ENCODE data around the gene SEBOX. TPM values are rescaled to one million over a fixed set of nuclear protein-coding genes. Genes with fewer than 3 reads are reported as not detected.

SEBOX gene
- total and polyA plus RNA-seq, 2 of the 8 experiments (the other 6 are each of a cell fraction or from before 2014, with no cell fraction given), result not detected

GRCh38 chr17:28330671-28331070 is 34.3 kb downstream of the SEBOX start:
- Histone ChIP-seq H3K36me3 (ENCODE audit: control insufficient read depth in 2 of 4, insufficient read depth in 4 of 4, low read length in 3 of 4) (peaks cover 10 to 37% (median 29%) of the 10 kb centered on the region in 4 experiments), H3K56ac (replicated peaks; ENCODE audit: insufficient read length, low read depth, low read length) (no peak overlapping the region), H3K4me3 (ENCODE audit: extremely low read depth in 1 of 4, insufficient read depth in 2 of 4, low read depth in 3 of 4, low read length in 4 of 4) (no peak overlapping the region), H3K27me3 (replicated peaks in 1 of 4; ENCODE audit: control insufficient read depth in 3 of 4, extremely low read depth in 1 of 4, insufficient read depth in 3 of 4, low read length in 3 of 4) (no peaks in the 10 kb centered on the region), H3K79me2 (ENCODE audit: control insufficient read depth in 1 of 2, insufficient read depth in 2 of 2, low read length in 2 of 2) (peaks cover 0 to 16% of the 10 kb centered on the region in 2 experiments; a peak in 3 of 4 replicates), H2AFZ (ENCODE audit: low read length) (no peak overlapping the region), H4K5ac (ENCODE audit: insufficient read length, low read depth, low read length) (no peak overlapping the region), H3K23me2 (ENCODE audit: low read depth, low read length) (peaks cover 4% of the 10 kb centered on the region; the same call in 1 of the 2 replicates), H3K9ac (replicated peaks in 1 of 4; ENCODE audit: extremely low read depth in 1 of 4, low read depth in 3 of 4, low read length in 3 of 4) (no peak overlapping the region), H4K91ac (replicated peaks; ENCODE audit: insufficient read length, low read length) (no peak overlapping the region), H3K9me3 (ENCODE audit: insufficient read depth in 2 of 2, low read depth in 1 of 2, low read length in 1 of 2) (no peaks in the 10 kb centered on the region), H3K4me1 (replicated peaks in 1 of 4; ENCODE audit: control insufficient read depth in 3 of 4, insufficient read depth in 4 of 4, low read length in 3 of 4) (peaks cover 0 to 4% (median 2%) of the 10 kb centered on the region in 4 experiments; a peak in 4 of 7 replicates), H2AK5ac (ENCODE audit: low read depth, low read length) (no peak overlapping the region), H3K4ac (replicated peaks; ENCODE audit: insufficient read length, low read depth, low read length) (no peak overlapping the region), H3K27ac (ENCODE audit: low read depth, low read length) (no peak overlapping the region), H4K20me1 (replicated peaks in 1 of 2; ENCODE audit: control insufficient read depth in 1 of 2, insufficient read depth in 2 of 2, low read length in 2 of 2) (peaks cover 7 to 8% of the 10 kb centered on the region in 2 experiments), H2BK12ac (ENCODE audit: low read depth, low read length) (no peak overlapping the region), H2BK20ac (ENCODE audit: low read length) (no peak overlapping the region), H2BK120ac (replicated peaks; ENCODE audit: low read depth, low read length) (no peak overlapping the region), H2BK5ac (ENCODE audit: low read depth, low read length) (no peak overlapping the region), H2BK15ac (ENCODE audit: low read length) (no peak overlapping the region), H4K8ac (ENCODE audit: extremely low read depth, insufficient read depth, low read length) (peak overlapping the region; percentile 29; the same call in 1 of the 2 replicates), H3K4me2 (ENCODE audit: insufficient read depth in 1 of 2, low read depth in 2 of 2, low read length in 2 of 2) (no peak overlapping the region), H3K79me1 (ENCODE audit: low read depth, low read length) (peaks cover 8% of the 10 kb centered on the region; the same call in 1 of the 2 replicates), H3K14ac (ENCODE audit: insufficient read length) (no peak overlapping the region), H3K18ac (ENCODE audit: extremely low read depth, low read length) (no peak overlapping the region), H3K23ac (ENCODE audit: insufficient read length) (no peak overlapping the region)
- DNase-seq (ENCODE audit: low read depth in 1 of 2, low spot score in 2 of 2) (no peak), FAIRE-seq (no peak)
- 88% methylated on average over 5 of the region's 5 CpGs; no CpG with 5 or more reads in 1 of the 2 experiments for WGBS, 2 experiments (ENCODE audit: extremely low coverage in 1 of 2, insufficient coverage in 1 of 2, insufficient read length in 1 of 2, insufficient replicate concordance in 2 of 2, low coverage in 1 of 2, low lambda C conversion rate in 2 of 2, missing lambda C conversion rate in 1 of 2)
- POLR2A ChIA-PET (ENCODE audit: partially characterized antibody), result interaction anchor here (0.9 to 2.9 kb wide), 4 partner anchors 12 to 36 kb away, joined by 3 to 30 read pairs (median 4); partner anchors contain the start of gene TMEM97
- CTCF ChIA-PET (ENCODE audit: partially characterized antibody), result interaction anchor here (1.3 to 1.4 kb wide), 2 partner anchors 9 to 11 kb away, joined by 3 read pairs; no protein-coding TSS in a partner anchor
- TF ChIP-seq POLR2AphosphoS5 (IDR thresholded peaks at IDR 0.05; ENCODE audit: low read depth, low read length) (0 out of 2 replicates have a peak, but pooled peaks have one; percentile 22), PHF8 (conservative IDR thresholded peaks at IDR 0.05; ENCODE audit: low read depth, low read length) (no peak), RBBP5 (IDR thresholded peaks at IDR 0.05; ENCODE audit: borderline replicate concordance, low read depth, low read length) (no peak), RNF2 (IDR thresholded peaks at IDR 0.05; ENCODE audit: borderline replicate concordance, low read depth, low read length, missing control alignments, poor library complexity, severe bottlenecking) (no peak), JUND (IDR thresholded peaks at IDR 0.05; ENCODE audit: low read length) (no peak), EZH2 (IDR thresholded peaks at IDR 0.05; ENCODE audit: low read depth, low read length, severe bottlenecking) (no peak), POLR2A (IDR thresholded peaks at IDR 0.05; ENCODE audit: control extremely low read depth in 1 of 2, low read depth in 2 of 2, low read length in 2 of 2) (peak in 1 of 2 experiments; percentile 50; a peak in 1 of 3 replicates)
